Vagina (tissue), 2 donors: ENCODE measurements around the gene GDNF. TPM values are rescaled to one million over a fixed set of nuclear protein-coding genes. Genes with fewer than 3 reads are reported as not detected.

Experiments used
- DNase-seq, 2 donors: peaks; one replicate each; pipeline ENCODE4 v3.0.0-alpha.2; 2017; ENCODE audit errors: extremely low spot score in 2 of 2
- H3K27ac ChIP-seq: fragments of 200-600 bp; sonication (generic); one replicate; pipeline ENCODE4 v1.5.1; 2019
- H3K27me3 ChIP-seq: fragments of 200-600 bp; sonication (generic); one replicate; pipeline ENCODE4 v1.5.1; 2019
- H3K36me3 ChIP-seq, 2 donors: fragments of 200-600 bp; sonication (generic); one replicate each; pipeline ENCODE4 v1.5.1; 2017 to 2019
- H3K4me1 ChIP-seq: fragments of 200-600 bp; sonication (generic); one replicate; pipeline ENCODE4 v1.5.1; 2019
- H3K4me3 ChIP-seq, 2 donors: fragments of 200-600 bp; sonication (generic); 1 replicate in 1 of 2; 2 replicates in 1 of 2; pipeline ENCODE4 v1.5.1; 2016 to 2019
- H3K9me3 ChIP-seq: fragments of 200-600 bp; sonication (generic); one replicate; pipeline ENCODE4 v1.5.1; 2019
- POLR2A ChIP-seq, 2 donors: fragments of 450-650 bp; IDR thresholded peaks; one replicate each; pipeline ENCODE4 v1.6.1; 2017; ENCODE audit warnings: antibody characterized with exemption in 2 of 2, mild to moderate bottlenecking in 2 of 2, moderate library complexity in 2 of 2
- POLR2AphosphoS5 ChIP-seq, 2 donors: sonication (generic); formaldehyde crosslinking; IDR thresholded peaks; one replicate each; pipeline ENCODE4 v1.9.0; 2017; ENCODE audit warnings: antibody characterized with exemption in 2 of 2, mild to moderate bottlenecking in 2 of 2, low read depth in 1 of 2; ENCODE audit not compliant: insufficient read depth in 1 of 2
- intact Hi-C: fragments of 100-400 bp; cut with DNase I; formaldehyde crosslinking; loops from one replicate; pipeline ENCODE4 v1.15.1; 2023
- total RNA-seq: library from RNA; depleted of rRNA; stranded (reverse); fragments of >200 nt; gene quantifications from one replicate; pipeline ENCODE4 v1.2.3, GENCODE V29; 2016
- TF ChIP-seq, protein P1 (sequence below), 3 experiments: fragments of 450-650 bp in 2 of 3; fragments of 200-600 bp in 1 of 3; sonication (generic) in 1 of 3; IDR thresholded peaks; one replicate each; pipeline ENCODE4 v1.5.1; 2017 to 2019; ENCODE audit warnings: antibody characterized with exemption in 3 of 3, mild to moderate bottlenecking in 2 of 3, moderate library complexity in 2 of 3

GDNF gene
- total RNA-seq, 1 donor from 2014 or later, result 0.98 TPM

DNA sequence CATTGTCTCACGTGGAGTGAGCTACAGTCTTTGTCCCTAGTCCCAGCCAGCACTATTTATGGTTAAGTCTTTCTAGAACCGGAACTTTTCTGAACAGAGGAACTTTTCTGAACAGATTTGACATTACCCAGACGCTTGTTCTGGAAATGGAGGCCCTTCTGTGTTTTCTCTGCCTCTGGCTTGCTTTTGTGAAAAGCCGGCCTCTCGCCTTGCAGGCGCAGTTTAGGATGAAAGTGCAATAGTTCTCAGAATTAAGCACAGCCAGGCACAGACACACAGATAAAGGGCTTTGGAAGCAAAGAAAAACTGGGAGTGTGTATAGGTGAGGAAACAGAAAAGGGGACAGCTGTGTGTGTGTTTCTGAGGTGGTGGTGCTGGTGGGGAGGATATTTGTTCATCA lies 5.9 kb downstream of the GDNF start:
- peaks cover 11% of the 10 kb centered on the region for H3K27me3 ChIP-seq
- no peaks in the 10 kb centered on the region for H3K36me3 ChIP-seq
- H3K4me3 ChIP-seq, result no peak overlapping the region
- intact Hi-C loops, result no loop called here
- no peaks in the 10 kb centered on the region for H3K9me3 ChIP-seq
- no peak overlapping the region for H3K27ac ChIP-seq
- no peak for DNase-seq
- peaks cover 30% of the 10 kb centered on the region for H3K4me1 ChIP-seq
- TF ChIP-seq POLR2A (IDR thresholded peaks at IDR 0.05) (no peak), POLR2AphosphoS5 (IDR thresholded peaks at IDR 0.05; ENCODE audit: insufficient read depth in 1 of 2, low read depth in 1 of 2) (no peak)
- TF ChIP-seq, protein P1, sequence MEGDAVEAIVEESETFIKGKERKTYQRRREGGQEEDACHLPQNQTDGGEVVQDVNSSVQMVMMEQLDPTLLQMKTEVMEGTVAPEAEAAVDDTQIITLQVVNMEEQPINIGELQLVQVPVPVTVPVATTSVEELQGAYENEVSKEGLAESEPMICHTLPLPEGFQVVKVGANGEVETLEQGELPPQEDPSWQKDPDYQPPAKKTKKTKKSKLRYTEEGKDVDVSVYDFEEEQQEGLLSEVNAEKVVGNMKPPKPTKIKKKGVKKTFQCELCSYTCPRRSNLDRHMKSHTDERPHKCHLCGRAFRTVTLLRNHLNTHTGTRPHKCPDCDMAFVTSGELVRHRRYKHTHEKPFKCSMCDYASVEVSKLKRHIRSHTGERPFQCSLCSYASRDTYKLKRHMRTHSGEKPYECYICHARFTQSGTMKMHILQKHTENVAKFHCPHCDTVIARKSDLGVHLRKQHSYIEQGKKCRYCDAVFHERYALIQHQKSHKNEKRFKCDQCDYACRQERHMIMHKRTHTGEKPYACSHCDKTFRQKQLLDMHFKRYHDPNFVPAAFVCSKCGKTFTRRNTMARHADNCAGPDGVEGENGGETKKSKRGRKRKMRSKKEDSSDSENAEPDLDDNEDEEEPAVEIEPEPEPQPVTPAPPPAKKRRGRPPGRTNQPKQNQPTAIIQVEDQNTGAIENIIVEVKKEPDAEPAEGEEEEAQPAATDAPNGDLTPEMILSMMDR (IDR thresholded peaks at IDR 0.05), result no peak

DNA sequence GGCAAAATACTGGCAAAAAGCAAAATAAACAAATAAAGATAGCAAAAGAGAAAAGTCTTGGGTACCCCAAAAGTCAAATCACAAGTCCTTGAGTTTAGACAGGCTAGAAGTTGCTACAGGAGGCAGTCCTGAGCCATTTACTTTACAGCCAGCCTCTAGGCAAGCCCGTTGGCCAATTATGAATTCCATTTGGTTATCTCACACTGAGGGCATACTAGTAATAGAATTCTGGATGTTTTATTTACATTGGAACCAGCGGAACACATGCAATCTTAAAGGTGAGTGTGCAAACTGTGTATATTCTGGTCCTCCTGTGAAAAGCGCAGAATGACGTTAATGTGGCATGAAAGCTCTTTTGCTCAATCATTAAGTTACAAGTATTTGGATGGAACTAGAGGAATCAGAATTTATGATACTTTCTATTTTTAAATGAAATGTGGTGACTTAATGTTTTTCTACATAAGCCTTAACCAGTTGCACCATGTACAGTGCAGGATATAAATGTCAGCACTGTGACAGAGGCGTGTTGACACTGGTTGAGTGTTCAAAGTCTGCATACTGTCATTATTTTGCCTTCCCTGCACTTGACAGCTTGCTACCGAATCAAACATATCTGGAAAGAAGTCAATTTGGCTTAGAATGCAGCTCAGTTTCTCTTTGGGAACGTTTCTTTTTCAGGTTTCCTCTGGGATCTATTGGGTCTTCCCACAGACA lies 7.9 kb downstream of the GDNF start:
- intact Hi-C loops, result no loop called here
- H3K27me3 ChIP-seq, result peaks cover 4% of the 10 kb centered on the region
- no peak overlapping the region for H3K4me3 ChIP-seq
- no peak for DNase-seq
- no peaks in the 10 kb centered on the region for H3K36me3 ChIP-seq
- H3K27ac ChIP-seq, result no peak overlapping the region
- H3K4me1 ChIP-seq, result peaks cover 10% of the 10 kb centered on the region
- no peaks in the 10 kb centered on the region for H3K9me3 ChIP-seq
- TF ChIP-seq, protein P1 (IDR thresholded peaks at IDR 0.05), result no peak
- TF ChIP-seq POLR2AphosphoS5 (IDR thresholded peaks at IDR 0.05; ENCODE audit: insufficient read depth in 1 of 2, low read depth in 1 of 2) (no peak), POLR2A (IDR thresholded peaks at IDR 0.05) (no peak)

DNA sequence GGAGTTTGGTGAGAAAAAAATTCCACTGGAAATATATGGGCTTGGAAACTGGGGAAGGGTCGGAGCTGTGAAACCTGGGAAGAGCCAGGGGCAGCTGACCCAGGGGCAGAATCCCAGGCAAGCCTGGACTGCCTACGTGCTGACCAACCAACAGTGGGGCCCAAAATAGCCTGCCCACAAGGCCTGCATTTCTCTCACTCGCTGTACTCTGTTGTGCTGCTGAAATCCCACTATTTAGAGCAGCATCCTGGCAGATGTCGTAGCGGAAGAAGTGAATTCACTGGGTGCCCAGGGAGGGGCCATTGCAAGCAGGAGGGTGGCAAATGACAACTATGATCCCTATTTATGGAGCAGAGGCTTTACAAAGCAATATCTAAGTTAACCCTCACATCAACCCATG lies 9.5 kb downstream of the GDNF start:
- no peak for DNase-seq
- Histone ChIP-seq H3K4me1 (no peaks in the 10 kb centered on the region), H3K27me3 (peaks cover 4% of the 10 kb centered on the region), H3K9me3 (no peaks in the 10 kb centered on the region), H3K27ac (no peak overlapping the region), H3K36me3 (no peaks in the 10 kb centered on the region), H3K4me3 (no peak overlapping the region)
- TF ChIP-seq POLR2AphosphoS5 (IDR thresholded peaks at IDR 0.05; ENCODE audit: insufficient read depth in 1 of 2, low read depth in 1 of 2), result no peak
- TF ChIP-seq, protein P1 (IDR thresholded peaks at IDR 0.05), result no peak
- no peak for TF ChIP-seq POLR2A (IDR thresholded peaks at IDR 0.05)
- intact Hi-C loops, result no loop called here

DNA sequence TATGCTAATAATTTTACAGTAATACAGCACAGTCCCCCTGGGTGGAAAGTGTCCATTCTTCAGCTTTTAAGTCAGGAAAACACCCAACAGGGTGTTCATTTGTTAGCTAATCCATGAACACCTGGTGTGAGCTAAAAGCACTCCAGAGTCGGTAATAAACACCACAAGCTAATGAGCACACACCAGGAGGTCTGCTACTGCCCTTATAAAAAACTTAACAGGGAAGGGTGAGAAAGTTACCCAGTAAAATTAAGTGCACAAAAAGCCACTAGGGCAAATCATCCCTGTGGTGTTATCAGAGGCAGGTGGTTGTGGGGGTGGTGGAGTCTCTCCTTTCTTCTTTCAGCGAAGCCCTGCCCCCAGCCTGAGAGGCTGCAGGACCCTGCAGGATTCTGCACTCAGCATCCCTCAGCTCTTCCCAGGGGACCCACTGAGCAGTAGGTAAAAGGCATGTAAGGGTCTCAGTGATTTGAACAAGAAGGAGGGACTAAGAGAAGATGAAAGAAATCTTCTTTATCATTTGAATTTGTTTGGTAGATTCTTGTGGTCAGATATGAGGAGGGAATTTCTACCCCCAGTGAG lies 14.4 kb downstream of the GDNF start:
- no peaks in the 10 kb centered on the region for H3K9me3 ChIP-seq
- no peaks in the 10 kb centered on the region for H3K4me1 ChIP-seq
- H3K27me3 ChIP-seq, result no peaks in the 10 kb centered on the region
- TF ChIP-seq POLR2AphosphoS5 (IDR thresholded peaks at IDR 0.05; ENCODE audit: insufficient read depth in 1 of 2, low read depth in 1 of 2) (no peak), POLR2A (IDR thresholded peaks at IDR 0.05) (no peak)
- TF ChIP-seq, protein P1 (IDR thresholded peaks at IDR 0.05), result no peak
- intact Hi-C loops, result no loop called here
- no peak overlapping the region for H3K4me3 ChIP-seq
- H3K36me3 ChIP-seq, result no peaks in the 10 kb centered on the region
- no peak for DNase-seq
- H3K27ac ChIP-seq, result no peak overlapping the region
